ENCODE measurements around the gene NUDT8.

- TF ChIP-seq TEAD4 (IDR thresholded peaks at IDR 0.05), result no peak
- no peak for TF ChIP-seq CREB1 (IDR thresholded peaks at IDR 0.05; ENCODE audit: low read depth)
- TF ChIP-seq YY1 (IDR thresholded peaks at IDR 0.05; ENCODE audit: low read depth), result no peak
- TF ChIP-seq EP300 (IDR thresholded peaks at IDR 0.05; ENCODE audit: borderline replicate concordance), result no peak
- no peak for TF ChIP-seq RAD21 (IDR thresholded peaks at IDR 0.05; ENCODE audit: low read depth)
Observed at GRCh38 chr11:67632982-67633755, 3.4 kb upstream of the NUDT8 start.
